Thymus (tissue), 11 donors: Measurements from ENCODE around the gene TRPV3. TPM values are rescaled to one million over a fixed set of nuclear protein-coding genes. Genes with fewer than 3 reads are reported as not detected.
A peak's percentile ranks its signal among the peaks of the same experiment; 100 is the strongest.
"Not testable (repeated sequence)": the region's sequence is repeated elsewhere in the genome, so short reads cannot be mapped to it uniquely, and the experiment has no call there.

ENCODE experiments used
- DNase-seq, 9 donors: peaks; one replicate each; pipeline ENCODE4 v3.0.0-alpha.2; 2013; ENCODE audit warnings: low spot score in 9 of 9, low read depth in 6 of 9, missing footprints in 1 of 9
- H3K27ac ChIP-seq, 2 donors: one replicate each; pipeline ENCODE4 v1.5.1; 2013; ENCODE audit warnings: control low read depth in 1 of 2, low read depth in 1 of 2, low read length in 1 of 2, mild to moderate bottlenecking in 1 of 2, moderate library complexity in 1 of 2
- H3K27me3 ChIP-seq, 2 donors: one replicate each; pipeline ENCODE4 v1.5.1; 2013; ENCODE audit warnings: low read length in 1 of 2; ENCODE audit not compliant: control insufficient read depth in 2 of 2, insufficient read depth in 1 of 2
- H3K36me3 ChIP-seq, 2 donors: one replicate each; pipeline ENCODE4 v1.5.1; 2013; ENCODE audit warnings: low read length in 1 of 2, mild to moderate bottlenecking in 1 of 2, moderate library complexity in 1 of 2; ENCODE audit not compliant: control insufficient read depth in 2 of 2, insufficient read depth in 2 of 2
- H3K4me1 ChIP-seq, 2 donors: one replicate each; pipeline ENCODE4 v1.5.1; 2013; ENCODE audit warnings: low read length in 2 of 2; ENCODE audit not compliant: control insufficient read depth in 2 of 2, insufficient read depth in 2 of 2
- H3K4me3 ChIP-seq, 2 donors: one replicate each; pipeline ENCODE4 v1.5.1; 2013; ENCODE audit warnings: low read length in 2 of 2, control low read depth in 1 of 2, mild to moderate bottlenecking in 1 of 2
- H3K9me3 ChIP-seq, 2 donors: one replicate each; pipeline ENCODE4 v1.5.1; 2013; ENCODE audit warnings: low read length in 1 of 2, mild to moderate bottlenecking in 1 of 2; ENCODE audit not compliant: control insufficient read depth in 2 of 2, insufficient read depth in 1 of 2
- WGBS: extraction: QIAGEN DNeasy Blood & Tissue Kit; methylation state at CpG from one replicate; pipeline ENCODE4 v1.1.7; 2013; 5-methylcytosine and 5-hydroxymethylcytosine counted together
- polyA plus RNA-seq: library from polyadenylated mRNA; stranded (reverse); fragments of 200-250 nt; gene quantifications from one replicate; pipeline ENCODE4 v1.2.3, GENCODE V29; 2013
- total RNA-seq: library from RNA; stranded (reverse); fragments of 120-200 nt; gene quantifications from one replicate; pipeline ENCODE4 v1.2.4, GENCODE V29; 2013
- donor health status: healthy.

TRPV3 gene
- total and polyA plus RNA-seq, 2 donors: 0.38 to 0.98 TPM

GRCh38 chr17:3526491-3526890, 31.1 kb downstream of the TRPV3 start:
- H3K27ac ChIP-seq: no peak overlapping the region
- H3K4me3 ChIP-seq: no peak overlapping the region
- peaks cover 0 to 6% of the 10 kb centered on the region in 2 donors for H3K27me3 ChIP-seq
- WGBS: 94% methylated on average over 12 of the region's 12 CpGs
- no peaks in the 10 kb centered on the region for H3K9me3 ChIP-seq
- no peaks in the 10 kb centered on the region for H3K36me3 ChIP-seq
- H3K4me1 ChIP-seq: no peaks in the 10 kb centered on the region
- no peak for DNase-seq

GRCh38 chr17:3524024-3524423, 33.6 kb downstream of the TRPV3 start:
- Histone ChIP-seq H3K9me3 (no peaks in the 10 kb centered on the region), H3K4me3 (no peak overlapping the region), H3K27ac (no peak overlapping the region), H3K27me3 (peaks cover 0 to 3% of the 10 kb centered on the region in 2 donors), H3K4me1 (no peaks in the 10 kb centered on the region), H3K36me3 (no peaks in the 10 kb centered on the region)
- no peak for DNase-seq
- 96% methylated on average over 13 of the region's 13 CpGs for WGBS

GRCh38 chr17:3519472-3519871, 38.1 kb downstream of the TRPV3 start:
- H3K9me3 ChIP-seq, H3K27me3 ChIP-seq, H3K27ac ChIP-seq, H3K4me1 ChIP-seq, H3K36me3 ChIP-seq, H3K4me3 ChIP-seq, DNase-seq: not testable (repeated sequence)
- 97% methylated on average over 4 of the region's 4 CpGs for WGBS

DNA sequence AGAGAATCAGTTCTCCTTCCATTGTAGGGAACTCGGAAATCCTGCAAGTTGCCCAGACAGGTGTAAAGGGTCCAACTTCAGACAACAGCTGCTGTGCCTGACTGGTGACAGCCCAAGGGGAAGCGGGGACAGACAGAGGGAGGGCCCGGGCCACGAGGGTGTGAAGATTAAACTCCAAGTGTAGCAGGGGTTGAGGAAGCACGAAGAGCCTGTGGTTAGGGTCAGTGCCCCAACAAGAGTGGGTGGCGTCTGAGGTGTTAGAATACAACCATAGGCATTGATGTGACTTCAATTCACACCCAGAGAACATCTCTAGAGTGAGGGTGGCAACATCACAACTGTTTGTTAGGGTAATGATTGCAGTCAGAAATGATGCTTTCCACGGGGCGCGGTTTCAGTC, 42.7 kb downstream of the TRPV3 start:
- H3K27me3 ChIP-seq: no peaks in the 10 kb centered on the region
- H3K36me3 ChIP-seq: no peaks in the 10 kb centered on the region
- WGBS: 86% methylated on average over 9 of the region's 9 CpGs
- no peak for DNase-seq
- H3K4me3 ChIP-seq: no peak overlapping the region
- H3K9me3 ChIP-seq: no peaks in the 10 kb centered on the region
- H3K27ac ChIP-seq: no peak overlapping the region
- H3K4me1 ChIP-seq: no peaks in the 10 kb centered on the region

DNA sequence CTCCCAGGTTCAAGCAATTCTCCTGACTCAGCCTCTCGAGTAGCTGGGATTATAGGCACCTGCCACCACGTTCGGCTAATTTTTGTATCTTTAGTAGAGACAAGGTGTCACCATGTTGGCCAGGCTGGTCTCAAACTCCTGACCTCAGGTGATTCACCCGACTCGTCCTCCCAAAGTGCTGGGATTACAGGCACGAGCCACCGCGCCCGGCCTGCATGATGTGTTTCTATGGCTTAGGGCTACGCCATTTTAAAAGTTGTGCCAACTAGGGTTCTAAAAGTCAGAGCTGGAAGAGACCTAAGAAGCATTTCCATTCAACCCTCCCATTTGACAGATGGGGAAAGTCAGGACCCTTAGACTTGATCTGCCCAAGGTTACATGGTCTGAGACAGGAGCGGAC, 43.4 kb downstream of the TRPV3 start:
- H3K27me3 ChIP-seq, H3K4me1 ChIP-seq, DNase-seq, H3K27ac ChIP-seq, H3K9me3 ChIP-seq, H3K36me3 ChIP-seq, H3K4me3 ChIP-seq: not testable (repeated sequence)
- WGBS: 93% methylated on average over 11 of the region's 11 CpGs

- no peaks in the 10 kb centered on the region for H3K36me3 ChIP-seq
- H3K4me1 ChIP-seq: no peaks in the 10 kb centered on the region
- 95% methylated on average over 23 of the region's 23 CpGs for WGBS
- peak overlapping the region in 1 of 2 donors; percentile 27 for H3K27ac ChIP-seq
- H3K4me3 ChIP-seq: no peak overlapping the region
- no peaks in the 10 kb centered on the region for H3K27me3 ChIP-seq
- no peaks in the 10 kb centered on the region for H3K9me3 ChIP-seq
- DNase-seq: no peak
These were observed 44.1 kb downstream of the TRPV3 start for GRCh38 chr17:3513305-3514035.

- 86% methylated on average over 20 of the region's 20 CpGs for WGBS
- Histone ChIP-seq H3K4me1 (no peaks in the 10 kb centered on the region), H3K27me3 (no peaks in the 10 kb centered on the region), H3K27ac (no peak overlapping the region), H3K4me3 (no peak overlapping the region), H3K36me3 (no peaks in the 10 kb centered on the region), H3K9me3 (no peaks in the 10 kb centered on the region)
- no peak for DNase-seq
These were observed 45.0 kb downstream of the TRPV3 start for GRCh38 chr17:3512505-3513171.

GRCh38 chr17:3511852-3512504, 45.6 kb downstream of the TRPV3 start:
- WGBS: 83% methylated on average over 8 of the region's 8 CpGs
- no peak overlapping the region for H3K27ac ChIP-seq

GRCh38 chr17:3510090-3510489, 47.5 kb downstream of the TRPV3 start:
- Histone ChIP-seq H3K4me3 (no peak overlapping the region), H3K27ac (no peak overlapping the region), H3K27me3 (no peaks in the 10 kb centered on the region), H3K9me3 (no peaks in the 10 kb centered on the region), H3K4me1 (no peaks in the 10 kb centered on the region), H3K36me3 (no peaks in the 10 kb centered on the region)
- DNase-seq: no peak
- 68% methylated on average over 7 of the region's 7 CpGs for WGBS

More at GRCh38 chr17:3511852-3512504, 45.6 kb downstream of the TRPV3 start:
- DNase-seq: no peak
- Histone ChIP-seq H3K9me3 (no peaks in the 10 kb centered on the region), H3K4me3 (no peak overlapping the region), H3K27me3 (no peaks in the 10 kb centered on the region), H3K36me3 (no peaks in the 10 kb centered on the region), H3K4me1 (no peaks in the 10 kb centered on the region)
